ENCODE measurements around the gene TCP10L. TPM values are rescaled to one million over a fixed set of nuclear protein-coding genes. Genes with fewer than 3 reads are reported as not detected.
"Not testable (repeated sequence)": the region's sequence is repeated elsewhere in the genome, so short reads cannot be mapped to it uniquely, and the experiment has no call there.

Gene TCP10L
- total RNA-seq, 2 experiments from 2014 or later: 0.34 to 0.41 TPM

DNA sequence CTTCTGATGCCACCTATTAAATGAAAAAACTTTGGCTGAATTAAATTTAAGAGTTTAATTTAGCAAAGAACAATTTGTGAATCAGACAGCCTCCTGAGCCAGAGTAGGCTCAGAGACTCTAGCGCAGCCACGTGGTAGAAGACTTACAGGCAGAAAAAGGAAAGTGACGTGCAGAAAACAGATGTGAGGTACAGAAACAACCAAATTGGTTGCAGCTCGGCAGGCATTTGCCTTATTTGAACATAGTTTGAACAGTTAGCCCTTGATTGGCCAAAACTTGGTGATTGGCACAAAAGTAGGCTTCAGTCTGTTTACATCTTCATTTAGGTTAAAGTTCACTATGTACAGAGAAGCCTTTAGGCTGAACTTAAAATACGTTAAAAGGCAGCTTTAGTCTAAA lies 22.9 kb downstream of the TCP10L start:
- Mint-ChIP-seq H3K27me3 (no peaks in the 10 kb centered on the region), H3K36me3 (ENCODE audit: low read depth) (peaks cover 19% of the 10 kb centered on the region), H3K4me1 (ENCODE audit: low read depth) (no peaks in the 10 kb centered on the region), H3K9me3 (peaks cover 6% of the 10 kb centered on the region), H3K27ac (peak overlapping the region; percentile 8), H3K4me3 (no peak overlapping the region)
- TF ChIP-seq CTCF (IDR thresholded peaks at IDR 0.05): no peak
- Histone ChIP-seq H3K36me3 (ENCODE audit: insufficient read depth, low read length) (no peaks in the 10 kb centered on the region), H3K27me3 (ENCODE audit: control insufficient read depth in 1 of 2, insufficient read depth in 2 of 2, low read length in 2 of 2) (no peaks in the 10 kb centered on the region), H3K4me3 (ENCODE audit: low read length) (no peak overlapping the region), H3K4me1 (ENCODE audit: insufficient read depth, low read length) (peaks cover 2% of the 10 kb centered on the region), H3K27ac (ENCODE audit: low read depth in 1 of 2, low read length in 2 of 2) (no peak overlapping the region), H3K9me3 (ENCODE audit: control insufficient read depth in 1 of 2, insufficient read depth in 1 of 2, low read length in 2 of 2) (no peaks in the 10 kb centered on the region)
- CTCF ChIA-PET: no interaction called here
- intact Hi-C loops (cut with DNase I, micrococcal nuclease): loop anchor here in 1 of 2 experiments (10.0 kb wide), 1 partner anchor 68 kb away; no protein-coding TSS in a partner anchor
- POLR2A ChIA-PET: no interaction called here
- DNase-seq (peak in 2 of 14 experiments; percentile 6 to 17), ATAC-seq (ENCODE audit: poor library complexity) (peak; percentile 64)

GRCh38 chr21:32561476-32561875 lies 23.8 kb downstream of the TCP10L start:
- intact Hi-C loops (cut with DNase I, micrococcal nuclease): loop anchor here in 1 of 2 experiments (10.0 kb wide), 1 partner anchor 67 kb away; no protein-coding TSS in a partner anchor
- H3K36me3 Mint-ChIP-seq (ENCODE audit: low read depth): peaks cover 14% of the 10 kb centered on the region
- H3K4me3 ChIP-seq (ENCODE audit: low read length); H3K9me3 ChIP-seq (ENCODE audit: control insufficient read depth in 1 of 2, insufficient read depth in 1 of 2, low read length in 2 of 2); H3K4me3 Mint-ChIP-seq; H3K36me3 ChIP-seq (ENCODE audit: insufficient read depth, low read length); H3K4me1 ChIP-seq (ENCODE audit: insufficient read depth, low read length); DNase-seq; H3K27me3 ChIP-seq (ENCODE audit: control insufficient read depth in 1 of 2, insufficient read depth in 2 of 2, low read length in 2 of 2); H3K4me1 Mint-ChIP-seq (ENCODE audit: low read depth); ATAC-seq (ENCODE audit: poor library complexity); POLR2A ChIA-PET; H3K9me3 Mint-ChIP-seq; CTCF ChIA-PET; H3K27ac ChIP-seq (ENCODE audit: low read depth in 1 of 2, low read length in 2 of 2); H3K27me3 Mint-ChIP-seq; H3K27ac Mint-ChIP-seq: not testable (repeated sequence)

GRCh38 chr21:32560896-32561295 lies 24.4 kb downstream of the TCP10L start:
- TF ChIP-seq CTCF (IDR thresholded peaks at IDR 0.05): no peak
- Mint-ChIP-seq H3K4me1 (ENCODE audit: low read depth) (no peaks in the 10 kb centered on the region), H3K4me3 (no peak overlapping the region), H3K27ac (no peak overlapping the region), H3K27me3 (no peaks in the 10 kb centered on the region), H3K9me3 (peaks cover 6% of the 10 kb centered on the region), H3K36me3 (ENCODE audit: low read depth) (peaks cover 14% of the 10 kb centered on the region)
- ATAC-seq (ENCODE audit: poor library complexity) (no peak), DNase-seq (no peak)
- Histone ChIP-seq H3K36me3 (ENCODE audit: insufficient read depth, low read length) (no peaks in the 10 kb centered on the region), H3K27ac (ENCODE audit: low read depth in 1 of 2, low read length in 2 of 2) (no peak overlapping the region), H3K4me3 (ENCODE audit: low read length) (no peak overlapping the region), H3K4me1 (ENCODE audit: insufficient read depth, low read length) (no peaks in the 10 kb centered on the region), H3K9me3 (ENCODE audit: control insufficient read depth in 1 of 2, insufficient read depth in 1 of 2, low read length in 2 of 2) (no peaks in the 10 kb centered on the region), H3K27me3 (ENCODE audit: control insufficient read depth in 1 of 2, insufficient read depth in 2 of 2, low read length in 2 of 2) (no peaks in the 10 kb centered on the region)
- POLR2A ChIA-PET: no interaction called here
- intact Hi-C loops (cut with DNase I, micrococcal nuclease): loop anchor here in 1 of 2 experiments (10.0 kb wide), 1 partner anchor 66 kb away; no protein-coding TSS in a partner anchor
- CTCF ChIA-PET: no interaction called here

GRCh38 chr21:32559006-32559610 lies 26.2 kb downstream of the TCP10L start:
- POLR2A ChIA-PET: no interaction called here
- Histone ChIP-seq H3K4me3 (ENCODE audit: low read length) (no peak overlapping the region), H3K27ac (ENCODE audit: low read depth in 1 of 2, low read length in 2 of 2) (no peak overlapping the region), H3K4me1 (ENCODE audit: insufficient read depth, low read length) (no peaks in the 10 kb centered on the region), H3K27me3 (ENCODE audit: control insufficient read depth in 1 of 2, insufficient read depth in 2 of 2, low read length in 2 of 2) (no peaks in the 10 kb centered on the region), H3K9me3 (ENCODE audit: control insufficient read depth in 1 of 2, insufficient read depth in 1 of 2, low read length in 2 of 2) (no peaks in the 10 kb centered on the region), H3K36me3 (ENCODE audit: insufficient read depth, low read length) (no peaks in the 10 kb centered on the region)
- Mint-ChIP-seq H3K4me3 (no peak overlapping the region), H3K27ac (no peak overlapping the region), H3K9me3 (no peaks in the 10 kb centered on the region), H3K4me1 (ENCODE audit: low read depth) (no peaks in the 10 kb centered on the region), H3K36me3 (ENCODE audit: low read depth) (peaks cover 3% of the 10 kb centered on the region), H3K27me3 (no peaks in the 10 kb centered on the region)
- DNase-seq: no peak
- intact Hi-C loops (cut with DNase I, micrococcal nuclease): no loop called here
- TF ChIP-seq CTCF (IDR thresholded peaks at IDR 0.05): no peak
- no peak for ATAC-seq (ENCODE audit: poor library complexity)
- CTCF ChIA-PET: interaction anchor here (1.2 kb wide), 1 partner anchor 10 kb away, joined by 3 read pairs; no protein-coding TSS in a partner anchor

All from CD4-positive, alpha-beta T cell (primary cell).